ENCODE data around the gene EPS8. TPM values are rescaled to one million over a fixed set of nuclear protein-coding genes. Genes with fewer than 3 reads are reported as not detected.

The EPS8 gene
- total RNA-seq, 4 donors from 2014 or later: 93.7 to 173 (median 109) TPM

GRCh38 chr12:15679151-15679550 is 110.0 kb downstream of the EPS8 start:
- intact Hi-C loops (cut with DNase I; ENCODE audit: low total_unique reads): no loop called here

GRCh38 chr12:15677726-15678201 is 111.4 kb downstream of the EPS8 start:
- intact Hi-C loops (cut with DNase I; ENCODE audit: low total_unique reads): no loop called here
- peaks cover 0 to 4% of the 10 kb centered on the region in 2 donors for H3K4me1 ChIP-seq
- H3K36me3 ChIP-seq: no peaks in the 10 kb centered on the region

More at GRCh38 chr12:15679151-15679550, 110.0 kb downstream of the EPS8 start:
- Histone ChIP-seq H3K4me3 (no peak overlapping the region), H3K9me3 (no peaks in the 10 kb centered on the region), H3K36me3 (no peaks in the 10 kb centered on the region), H3K27ac (no peak overlapping the region), H3K4me1 (peaks cover 0 to 4% of the 10 kb centered on the region in 2 donors), H3K27me3 (no peaks in the 10 kb centered on the region)
- no peak for TF ChIP-seq CTCF (IDR thresholded peaks at IDR 0.05)
- TF ChIP-seq POLR2A (IDR thresholded peaks at IDR 0.05): no peak
- no peak for DNase-seq

GRCh38 chr12:15677228-15677627 is 112.0 kb downstream of the EPS8 start:
- intact Hi-C loops (cut with DNase I; ENCODE audit: low total_unique reads): no loop called here
- Histone ChIP-seq H3K36me3 (no peaks in the 10 kb centered on the region), H3K4me1 (peaks cover 0 to under 1% of the 10 kb centered on the region in 2 donors), H3K9me3 (no peaks in the 10 kb centered on the region), H3K4me3 (no peak overlapping the region), H3K27me3 (no peaks in the 10 kb centered on the region), H3K27ac (no peak overlapping the region)
- DNase-seq: no peak
- TF ChIP-seq POLR2A (IDR thresholded peaks at IDR 0.05) (no peak), CTCF (IDR thresholded peaks at IDR 0.05) (no peak)

More at GRCh38 chr12:15677726-15678201, 111.4 kb downstream of the EPS8 start:
- TF ChIP-seq CTCF (IDR thresholded peaks at IDR 0.05) (no peak), POLR2A (IDR thresholded peaks at IDR 0.05) (no peak)
- no peaks in the 10 kb centered on the region for H3K27me3 ChIP-seq
- DNase-seq: no peak
- no peak overlapping the region for H3K27ac ChIP-seq
- no peak overlapping the region for H3K4me3 ChIP-seq
- no peaks in the 10 kb centered on the region for H3K9me3 ChIP-seq

- H3K4me1 ChIP-seq: peaks cover 7 to 11% of the 10 kb centered on the region in 2 donors
- no peaks in the 10 kb centered on the region for H3K36me3 ChIP-seq
- no peak overlapping the region for H3K27ac ChIP-seq
- intact Hi-C loops (cut with DNase I; ENCODE audit: low total_unique reads): no loop called here
- no peak overlapping the region for H3K4me3 ChIP-seq
- H3K9me3 ChIP-seq: no peaks in the 10 kb centered on the region
- H3K27me3 ChIP-seq: no peaks in the 10 kb centered on the region
- TF ChIP-seq CTCF (IDR thresholded peaks at IDR 0.05) (no peak), POLR2A (IDR thresholded peaks at IDR 0.05) (no peak)
- DNase-seq: no peak
Measured at GRCh38 chr12:15672671-15673270, 116.4 kb downstream of the EPS8 start.

GRCh38 chr12:15670756-15671155 is 118.4 kb downstream of the EPS8 start:
- TF ChIP-seq POLR2A (IDR thresholded peaks at IDR 0.05): no peak
- no peak for TF ChIP-seq CTCF (IDR thresholded peaks at IDR 0.05)
- DNase-seq: no peak
- H3K36me3 ChIP-seq: no peaks in the 10 kb centered on the region
- intact Hi-C loops (cut with DNase I; ENCODE audit: low total_unique reads): no loop called here
- no peak overlapping the region for H3K4me3 ChIP-seq
- no peaks in the 10 kb centered on the region for H3K27me3 ChIP-seq
- H3K9me3 ChIP-seq: no peaks in the 10 kb centered on the region
- peaks cover 7 to 11% of the 10 kb centered on the region in 2 donors for H3K4me1 ChIP-seq
- no peak overlapping the region for H3K27ac ChIP-seq
